ENCODE results near the gene ALKBH5. TPM values are rescaled to one million over a fixed set of nuclear protein-coding genes. Genes with fewer than 3 reads are reported as not detected.

Gene ALKBH5
- total and polyA plus RNA-seq, 2 experiments from 2014 or later, result 32.2 to 117 TPM

GRCh38 chr17:18136357-18136756 is 47.3 kb upstream of the ALKBH5 start:
- no peak overlapping the region for H3K27ac Mint-ChIP-seq
- H3K9me2 ChIP-seq (ENCODE audit: insufficient read depth), result no peaks in the 10 kb centered on the region
- ATAC-seq, result no peak

More at GRCh38 chr17:18136357-18136756, 47.3 kb upstream of the ALKBH5 start:
- H3K4me1 ChIP-seq (ENCODE audit: insufficient read depth), result no peaks in the 10 kb centered on the region
- DNase-seq (ENCODE audit: low spot score), result no peak
- no peaks in the 10 kb centered on the region for H3K27me3 ChIP-seq (ENCODE audit: insufficient read depth)
- H3K36me3 ChIP-seq (ENCODE audit: insufficient read depth), result no peaks in the 10 kb centered on the region
- H3K4me3 ChIP-seq, result no peak overlapping the region
- no peaks in the 10 kb centered on the region for H4K20me1 ChIP-seq (replicated peaks; ENCODE audit: insufficient read depth)
- no peaks in the 10 kb centered on the region for H3K79me2 ChIP-seq (replicated peaks; ENCODE audit: insufficient read depth)
- Mint-ChIP-seq H3K27me3 (ENCODE audit: insufficient read depth, low read depth, poor library complexity) (peaks cover 9% of the 10 kb centered on the region), H3K4me1 (peaks cover 9% of the 10 kb centered on the region), H3K36me3 (ENCODE audit: low read depth) (no peaks in the 10 kb centered on the region), H3K4me3 (no peak overlapping the region), H3K9me3 (no peaks in the 10 kb centered on the region)
- no peaks in the 10 kb centered on the region for H3F3A ChIP-seq (replicated peaks; ENCODE audit: low read depth)
- H3K4me2 ChIP-seq, result no peak overlapping the region
- TF ChIP-seq ZNF462 (CRISPR knock-in tag; IDR thresholded peaks at IDR 0.05) (no peak), STAT1 (IDR thresholded peaks at IDR 0.05; ENCODE audit: unreplicated experiment) (no peak), EZH2 (IDR thresholded peaks at IDR 0.05; ENCODE audit: low read depth, unreplicated experiment) (no peak), CTCF (conservative IDR thresholded peaks at IDR 0.05; ENCODE audit: low read depth in 2 of 2) (no peak), JUNB (IDR thresholded peaks at IDR 0.05; ENCODE audit: unreplicated experiment) (no peak), ETS1 (IDR thresholded peaks at IDR 0.05) (no peak), REST (IDR thresholded peaks at IDR 0.05; ENCODE audit: unreplicated experiment) (no peak), ZNF331 (CRISPR knock-in tag; IDR thresholded peaks at IDR 0.05; ENCODE audit: low read depth) (no peak)
- no peak overlapping the region for H3K27ac ChIP-seq (ENCODE audit: low read depth)
- no peak overlapping the region for H2AFZ ChIP-seq

Data from GM23338 (cell line).